ENCODE measurements around the gene CNTN1.

Gene CNTN1

GRCh38 chr12:41100572-41100971, 408.3 kb downstream of the CNTN1 start:
- DNase-seq (ENCODE audit: low read depth in 1 of 2, low spot score in 1 of 2), result no peak

- no peak for DNase-seq (ENCODE audit: low read depth in 1 of 2, low spot score in 1 of 2)
Measured at GRCh38 chr12:41101806-41102205, 409.6 kb downstream of the CNTN1 start.

GRCh38 chr12:41103614-41104013, 411.4 kb downstream of the CNTN1 start:
- DNase-seq (ENCODE audit: low read depth in 1 of 2, low spot score in 1 of 2), result no peak

- no peak for DNase-seq (ENCODE audit: low read depth in 1 of 2, low spot score in 1 of 2)
Measured at GRCh38 chr12:41106315-41106714, 414.1 kb downstream of the CNTN1 start.

GRCh38 chr12:41108032-41108431, 415.8 kb downstream of the CNTN1 start:
- DNase-seq (ENCODE audit: low read depth in 1 of 2, low spot score in 1 of 2), result no peak

GRCh38 chr12:41112903-41113302, 420.7 kb downstream of the CNTN1 start:
- no peak for DNase-seq (ENCODE audit: low read depth in 1 of 2, low spot score in 1 of 2)

GRCh38 chr12:41120211-41120610, 428.0 kb downstream of the CNTN1 start:
- no peak for DNase-seq (ENCODE audit: low read depth in 1 of 2, low spot score in 1 of 2)

GRCh38 chr12:41121374-41121773, 429.1 kb downstream of the CNTN1 start:
- DNase-seq (ENCODE audit: low read depth in 1 of 2, low spot score in 1 of 2), result no peak

All from stimulated activated CD4-positive, alpha-beta T cell treated with anti-CD3 and anti-CD28 coated beads, Interleukin-15, amount 100 ng/mL, for 1 hour (primary cell).